NCI-H128 (cell line): Measurements from ENCODE around the gene NDUFA13.
A peak's percentile ranks its signal among the peaks of the same experiment; 100 is the strongest.
"Not testable (repeated sequence)": the region's sequence is repeated elsewhere in the genome, so short reads cannot be mapped to it uniquely, and the experiment has no call there.

Experiments used
- DNase-seq: peaks from one replicate; lab custom pipeline; 2025; ENCODE audit not compliant: unreplicated experiment; lab: John Stamatoyannopoulos, UW

NDUFA13 gene

DNA sequence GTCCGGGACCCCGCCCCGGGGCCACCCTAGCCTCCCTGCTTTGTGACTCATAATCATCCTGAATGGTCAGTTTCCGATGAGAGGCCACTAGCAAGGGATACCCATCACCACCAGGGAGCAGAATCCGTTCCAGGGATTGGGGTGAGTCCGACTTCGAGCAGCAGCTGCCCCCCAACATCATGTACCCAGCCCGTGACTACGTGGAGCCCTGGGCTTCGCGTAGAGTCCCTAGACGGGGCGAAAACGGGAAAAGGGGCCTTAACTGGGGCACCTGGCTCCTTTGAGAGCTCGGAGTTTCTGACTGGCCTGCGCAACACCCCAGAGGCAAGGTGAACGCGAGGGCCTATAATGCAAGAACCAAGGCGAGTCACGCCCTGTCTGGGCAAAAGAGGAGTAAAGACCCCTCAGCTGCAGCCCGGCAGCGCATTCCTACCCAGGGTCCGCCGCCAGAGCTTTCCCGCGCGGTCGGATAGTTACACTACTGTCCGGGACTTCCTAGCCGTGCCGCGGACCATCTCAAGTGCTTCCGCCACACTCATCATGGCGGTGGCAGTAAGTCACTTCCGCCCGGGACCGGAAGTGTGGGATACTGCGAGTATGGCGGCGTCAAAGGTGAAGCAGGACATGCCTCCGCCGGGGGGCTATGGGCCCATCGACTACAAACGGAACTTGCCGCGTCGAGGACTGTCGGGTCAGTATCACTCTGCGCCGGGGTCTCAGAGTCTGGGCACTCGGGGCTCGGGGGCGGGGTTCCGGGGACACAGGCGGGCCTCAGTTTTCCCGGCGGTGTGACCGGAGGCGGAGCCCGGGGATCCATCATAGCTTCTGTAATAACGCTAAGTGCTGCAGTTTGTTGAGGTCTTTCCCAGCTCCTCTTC lies at the start of gene NDUFA13:
Gene NDUFA13, plus strand, starts transcription at position 584 of the 878 bp plus-strand sequence. Its CDS starts 14 bp downstream, at position 598.
- peak; percentile 90 for DNase-seq

DNA sequence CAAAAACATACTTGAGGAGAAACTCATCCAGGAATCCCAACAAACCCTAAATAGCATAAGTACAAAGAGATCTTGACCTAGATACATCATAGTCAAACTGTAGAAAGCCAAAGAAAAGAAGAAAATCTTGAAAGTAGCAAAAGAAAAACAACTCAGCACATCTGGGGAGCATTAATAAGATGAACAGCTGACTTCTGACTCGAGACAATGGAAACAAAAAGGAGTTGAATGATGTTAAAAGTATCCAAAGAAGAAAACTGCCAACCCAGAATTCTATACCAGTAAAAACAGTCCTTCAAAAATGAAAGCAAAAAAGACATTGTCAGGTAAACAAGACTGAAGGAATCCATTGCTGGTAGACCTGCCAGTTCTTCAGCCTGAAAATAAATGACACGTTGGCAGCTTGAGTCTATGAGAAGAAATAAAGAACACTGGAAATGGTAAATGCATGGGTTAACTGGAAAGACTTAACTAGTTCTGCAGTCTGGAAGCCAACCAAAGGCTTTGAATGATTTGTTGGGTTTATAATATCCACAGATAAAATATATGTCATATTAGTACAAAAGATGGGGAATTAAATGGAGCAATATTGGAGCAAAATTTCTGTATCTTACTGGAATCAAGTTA lies 47.5 kb upstream of the NDUFA13 start:
- no peak for DNase-seq

DNA sequence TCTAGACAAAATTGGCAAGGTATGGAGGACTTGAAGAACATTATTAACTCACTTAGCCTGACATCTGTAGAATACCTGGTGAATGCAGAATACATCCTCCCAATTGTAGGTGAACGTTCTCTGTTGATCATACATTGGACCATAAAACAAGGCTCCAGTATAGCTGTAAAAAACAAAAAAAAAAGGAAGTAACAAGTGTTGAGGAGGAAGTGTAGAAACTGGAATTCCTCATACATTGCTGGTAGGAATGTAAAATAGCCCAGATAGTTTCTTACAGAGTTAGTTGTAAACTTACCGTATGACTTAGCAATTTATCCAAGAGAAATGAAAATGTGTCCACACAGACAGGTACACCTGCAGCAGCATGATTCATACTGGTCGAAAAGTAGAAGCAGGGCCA lies 45.4 kb upstream of the NDUFA13 start:
- no peak for DNase-seq

DNA sequence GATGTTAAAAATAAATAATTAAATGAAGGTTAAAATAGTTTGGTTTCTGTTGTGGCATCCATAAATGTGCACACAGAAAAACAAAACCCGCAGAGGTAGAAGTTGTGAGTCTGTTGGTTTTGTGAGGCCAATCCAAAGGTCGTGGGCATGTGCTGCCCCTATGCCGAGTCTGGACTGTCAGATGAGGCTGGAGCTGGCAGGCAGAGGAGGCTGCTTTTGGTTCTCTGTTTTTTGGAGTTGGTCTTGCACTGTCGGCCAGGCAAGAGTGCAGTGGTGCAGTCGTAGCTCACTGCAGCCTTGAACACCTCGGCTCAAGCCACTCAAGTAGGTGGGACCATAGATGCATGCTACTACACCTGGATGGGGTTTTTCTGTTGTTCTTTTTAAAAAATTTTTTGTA lies 44.3 kb upstream of the NDUFA13 start:
- no peak for DNase-seq

DNA sequence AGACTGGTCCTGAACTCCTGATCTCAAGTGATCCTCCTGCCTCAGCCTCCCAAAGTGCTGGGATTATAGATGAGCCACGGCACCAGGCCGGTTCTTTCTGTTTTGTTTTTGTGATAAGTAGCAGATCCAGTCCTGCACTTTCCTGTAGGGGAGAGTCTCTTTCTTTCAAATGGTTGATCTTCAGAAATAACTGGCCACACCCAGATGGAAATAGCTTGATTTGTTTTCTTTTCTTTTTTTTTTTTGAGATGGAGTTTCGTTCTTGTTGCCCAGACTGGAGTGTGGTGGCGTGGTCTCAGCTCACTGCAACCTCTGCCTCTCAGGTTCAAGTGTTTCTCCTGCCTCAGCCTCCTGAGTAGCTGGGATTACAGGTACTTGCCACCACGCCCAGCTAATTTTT lies 43.9 kb upstream of the NDUFA13 start:
- DNase-seq = not testable (repeated sequence)

DNA sequence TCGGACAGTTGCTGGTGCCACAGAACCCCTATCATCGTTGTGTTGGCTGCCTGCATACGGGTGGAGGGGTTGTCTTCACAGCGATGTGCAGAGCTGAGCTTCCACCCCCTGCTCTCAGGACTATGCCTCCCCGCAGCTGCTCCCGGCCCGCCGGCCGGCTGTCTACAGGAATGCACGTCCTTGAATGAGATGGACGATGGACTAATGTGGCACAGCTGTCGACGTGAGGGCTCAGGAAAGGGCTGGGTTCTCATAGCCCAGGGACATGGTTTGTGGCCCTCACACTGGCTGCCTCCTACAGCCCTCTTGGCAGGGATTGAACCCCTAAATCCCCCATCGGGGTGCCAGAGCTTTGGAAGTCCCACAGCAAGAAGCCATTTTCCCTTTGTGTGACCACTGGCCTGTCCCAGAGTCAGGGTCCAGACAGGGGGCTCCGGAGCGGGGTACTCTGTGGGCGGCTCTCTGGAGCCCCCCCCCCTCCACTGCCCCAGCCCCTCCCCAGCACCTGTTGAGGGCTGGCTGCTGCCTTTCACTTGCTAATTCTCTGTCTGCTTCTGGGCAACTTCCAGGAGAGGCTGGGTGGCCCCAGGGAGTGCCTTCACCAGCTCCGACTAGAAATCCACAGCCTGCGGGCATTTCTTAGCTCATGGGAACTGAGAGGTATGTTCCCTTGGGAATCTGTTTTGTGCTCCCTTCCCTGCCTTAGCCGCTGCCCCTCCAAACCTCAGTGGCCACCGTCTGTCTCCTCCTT lies 40.8 kb upstream of the NDUFA13 start:
- no peak for DNase-seq

DNA sequence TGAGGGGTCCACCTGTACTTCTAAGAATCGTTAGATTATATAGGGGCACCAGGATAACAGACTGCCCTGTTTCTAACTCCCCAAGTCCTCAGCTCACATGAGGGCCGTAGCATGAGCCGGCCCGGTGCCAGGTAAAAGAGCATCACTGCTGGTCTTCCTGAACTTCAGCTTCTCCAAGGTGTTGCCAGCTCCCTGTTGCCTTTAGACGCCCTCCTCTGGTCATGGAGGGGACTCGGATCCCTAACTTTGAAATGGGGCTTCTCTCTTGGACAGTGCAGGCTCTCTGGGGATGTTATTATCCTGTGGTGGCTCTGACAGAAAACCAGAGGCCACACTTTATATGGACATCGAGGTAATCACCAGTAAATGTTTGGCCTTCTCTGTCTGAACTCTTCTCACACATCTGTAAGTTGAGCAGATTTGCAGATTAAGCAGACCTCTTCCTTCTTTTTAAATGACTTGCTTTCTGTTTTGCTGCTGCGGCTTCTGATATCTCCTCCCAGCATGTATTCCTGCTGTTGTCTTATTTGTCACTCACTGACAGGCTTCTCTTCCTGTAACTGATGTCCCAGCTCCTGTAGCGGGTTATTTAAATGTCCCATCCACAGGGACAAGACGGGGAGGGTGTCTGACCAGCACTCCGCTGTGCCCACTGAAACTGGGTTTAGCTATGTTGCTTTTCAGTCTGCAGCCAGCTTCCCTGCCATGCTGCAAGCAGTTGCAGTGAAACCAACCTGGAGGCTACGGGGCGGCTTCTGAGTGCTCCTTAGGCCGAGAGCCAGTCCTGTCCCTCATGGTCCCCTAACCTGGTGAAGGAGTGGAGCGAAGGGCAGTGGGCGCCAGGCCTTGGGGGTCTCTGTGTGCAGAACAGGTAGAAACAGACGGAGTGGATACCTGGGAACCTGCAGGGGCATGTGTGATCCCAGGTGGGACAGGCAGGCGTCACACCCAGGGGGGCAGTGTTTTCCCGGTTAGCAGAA lies 39.9 kb upstream of the NDUFA13 start:
- no peak for DNase-seq

DNA sequence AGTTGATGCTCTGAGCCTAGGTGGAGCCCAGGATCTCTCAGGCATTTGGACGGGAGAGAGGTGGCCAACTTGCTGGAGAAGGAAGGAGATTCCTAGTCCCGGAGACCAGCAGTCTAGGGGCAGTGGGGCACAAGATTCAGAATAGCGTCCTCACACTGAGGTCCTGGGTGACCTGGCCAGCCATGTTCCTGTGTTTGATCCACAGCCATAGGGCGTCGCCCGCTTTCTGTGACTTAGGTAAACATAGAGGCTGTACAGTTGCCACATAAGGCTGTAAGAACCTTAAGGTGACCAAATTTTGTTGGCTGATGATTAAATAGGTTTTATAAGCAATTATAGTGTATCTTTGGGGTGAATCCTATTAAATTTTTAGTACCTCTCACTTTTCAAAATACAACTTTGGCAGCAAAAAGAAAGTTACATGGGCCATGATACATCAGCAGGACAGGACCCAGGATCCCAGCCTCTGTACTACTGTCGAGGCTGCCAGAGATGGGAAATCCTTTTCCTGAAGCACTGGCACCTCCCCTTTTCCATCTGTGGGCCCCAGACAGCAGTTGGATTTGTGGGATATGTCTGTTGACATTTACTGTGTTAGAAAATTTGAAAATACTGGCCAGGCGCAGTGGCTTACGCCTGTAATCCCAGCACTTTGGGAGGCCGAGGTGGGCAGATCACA lies 38.2 kb upstream of the NDUFA13 start:
- DNase-seq = no peak

DNA sequence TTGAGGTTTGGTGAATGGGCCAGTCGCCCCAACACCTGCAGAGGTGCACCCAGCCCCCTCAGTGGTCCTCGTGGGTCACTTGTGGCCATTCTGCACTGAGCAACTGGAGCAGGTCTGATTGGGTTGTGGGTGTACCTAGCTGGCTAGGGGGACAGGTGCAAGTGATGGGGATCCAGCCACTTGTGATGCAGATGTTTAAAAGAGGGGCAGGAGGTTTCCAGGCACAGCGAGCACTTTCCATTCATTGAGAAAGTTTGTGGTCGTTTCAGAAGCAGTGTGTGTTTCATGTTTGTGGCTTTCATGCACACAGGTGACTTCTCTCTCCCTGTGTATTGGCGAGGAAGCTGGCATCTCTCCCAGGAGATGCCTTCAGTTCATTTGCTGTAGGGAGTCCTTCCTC lies 35.3 kb upstream of the NDUFA13 start:
- DNase-seq = no peak

DNA sequence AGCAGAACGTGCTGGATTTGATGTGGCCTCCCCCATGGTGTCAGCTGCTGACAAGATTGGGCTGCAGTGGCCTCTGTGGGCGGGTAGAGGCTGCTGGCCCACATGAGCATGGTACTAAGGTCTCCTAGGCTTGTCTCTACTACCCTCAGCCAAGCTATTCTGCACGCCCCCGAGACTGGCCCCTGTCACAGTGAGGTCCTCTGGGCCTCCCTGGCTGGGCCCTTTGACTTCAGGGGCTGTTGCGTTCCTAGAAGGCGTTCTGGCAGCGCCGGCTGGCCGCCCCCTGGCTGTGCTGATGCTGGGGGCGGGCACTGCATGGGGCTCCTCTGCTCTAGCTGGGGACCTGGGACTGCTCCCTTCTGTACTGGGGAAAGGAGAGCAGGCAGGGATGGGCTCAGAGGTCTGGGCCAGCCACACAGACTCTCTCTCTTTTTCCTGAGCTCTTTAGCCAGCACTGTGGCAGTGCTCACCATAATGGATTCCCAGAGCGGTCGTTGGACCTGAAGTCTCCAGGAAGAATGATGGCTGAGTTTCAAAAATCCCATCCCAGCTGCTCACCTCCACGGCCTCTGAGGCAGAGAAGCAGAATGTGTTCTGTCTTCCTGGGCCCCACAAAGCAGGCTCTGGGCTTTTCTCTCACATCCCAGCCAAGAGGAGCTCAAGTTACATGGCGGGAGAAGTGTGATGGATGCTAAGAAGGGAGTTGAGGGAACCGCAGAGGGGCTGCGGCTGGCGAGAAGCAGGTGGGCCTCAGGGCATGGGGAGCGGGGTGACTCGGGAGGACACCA lies 33.0 kb upstream of the NDUFA13 start:
- no peak for DNase-seq

DNA sequence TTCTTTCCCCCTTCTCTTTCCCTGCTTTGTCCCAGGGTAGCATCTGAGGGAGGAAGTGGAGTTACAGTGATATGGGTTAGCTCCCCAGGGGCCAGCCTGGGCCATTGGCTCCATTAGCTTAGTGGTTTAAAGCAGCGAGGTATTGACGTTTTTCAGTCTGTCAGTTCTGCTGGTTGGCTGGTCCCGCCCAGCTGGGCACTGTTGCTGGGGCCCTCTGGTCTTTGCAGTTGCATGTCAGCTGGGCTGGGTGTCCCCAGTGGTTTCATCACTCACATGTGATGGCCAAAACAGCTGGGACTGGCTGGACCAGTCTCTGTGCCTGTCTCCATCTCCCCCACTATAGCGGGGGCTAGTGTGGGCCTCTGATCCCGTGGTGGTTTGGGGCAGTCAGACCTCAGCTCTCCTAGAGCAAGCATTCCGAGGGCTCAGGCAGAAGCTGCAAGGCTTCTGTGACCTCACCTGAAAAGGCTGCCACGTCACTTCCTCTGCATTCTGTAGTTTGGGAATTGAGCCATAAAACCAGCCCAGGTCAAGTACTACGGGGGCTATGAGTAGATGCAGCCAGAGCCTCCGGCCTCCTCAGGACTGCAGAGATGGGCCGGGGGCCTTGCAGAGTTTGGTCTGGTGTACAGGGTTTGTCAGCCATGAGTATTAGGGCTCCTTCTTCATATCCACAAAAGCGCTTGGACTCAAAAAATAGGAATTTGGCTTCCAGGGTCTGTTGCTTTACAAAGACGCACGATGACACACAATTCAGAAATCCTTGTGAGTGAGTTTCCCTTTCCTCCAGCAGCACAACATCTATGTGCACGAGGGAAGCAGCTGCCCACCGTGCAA lies 30.6 kb upstream of the NDUFA13 start:
- no peak for DNase-seq

DNA sequence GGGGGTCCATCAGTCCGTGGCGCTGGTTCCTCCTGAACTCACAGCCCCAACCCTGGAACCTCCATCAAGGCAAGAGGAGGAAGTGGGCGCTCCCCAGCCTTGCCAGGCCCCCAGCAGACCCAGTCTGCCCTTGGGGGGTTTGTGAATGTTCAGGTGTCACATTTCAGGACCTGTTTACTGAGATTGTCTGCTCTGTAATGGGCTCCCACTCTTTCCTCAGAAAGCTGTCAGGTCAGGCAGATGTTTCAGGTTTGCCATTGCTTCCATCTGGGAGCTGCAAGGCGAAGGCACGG lies 30.1 kb upstream of the NDUFA13 start:
- no peak for DNase-seq

DNA sequence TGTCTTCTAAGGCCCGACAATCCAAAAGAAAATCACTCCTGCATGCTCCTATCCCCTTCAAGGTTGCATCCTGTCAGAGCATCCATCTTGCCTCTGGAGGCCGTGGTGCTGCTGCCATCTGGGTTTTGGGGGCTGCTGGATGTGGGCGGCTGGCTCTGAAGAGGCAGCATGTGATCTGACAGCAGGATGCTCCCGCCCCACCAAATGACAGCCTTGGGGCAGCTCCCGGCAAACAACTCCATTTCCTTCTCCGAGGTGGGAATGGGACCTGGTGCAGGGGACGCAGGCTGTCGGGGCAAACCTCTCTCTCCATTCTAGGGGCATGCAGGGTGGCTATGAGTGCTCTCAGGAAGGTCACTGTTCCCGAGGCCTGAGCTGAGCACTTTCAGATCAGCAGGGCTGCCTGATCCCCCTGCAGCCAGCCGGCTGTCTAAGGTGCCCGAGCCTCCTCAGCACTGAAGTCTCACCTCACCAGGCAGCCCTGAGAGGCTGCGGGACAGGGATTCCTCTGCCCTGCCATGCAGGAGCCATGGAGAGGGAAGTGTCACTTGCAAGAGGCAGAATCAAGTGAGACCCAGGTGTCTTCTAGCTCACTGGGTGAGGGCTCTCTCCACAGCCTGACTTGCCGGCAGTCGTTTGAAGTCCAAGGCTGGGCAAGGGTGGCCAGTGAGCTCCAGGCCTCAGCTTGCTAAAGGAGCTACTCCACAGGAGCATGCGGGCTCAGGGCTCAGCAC lies 29.5 kb upstream of the NDUFA13 start:
- DNase-seq = no peak

DNA sequence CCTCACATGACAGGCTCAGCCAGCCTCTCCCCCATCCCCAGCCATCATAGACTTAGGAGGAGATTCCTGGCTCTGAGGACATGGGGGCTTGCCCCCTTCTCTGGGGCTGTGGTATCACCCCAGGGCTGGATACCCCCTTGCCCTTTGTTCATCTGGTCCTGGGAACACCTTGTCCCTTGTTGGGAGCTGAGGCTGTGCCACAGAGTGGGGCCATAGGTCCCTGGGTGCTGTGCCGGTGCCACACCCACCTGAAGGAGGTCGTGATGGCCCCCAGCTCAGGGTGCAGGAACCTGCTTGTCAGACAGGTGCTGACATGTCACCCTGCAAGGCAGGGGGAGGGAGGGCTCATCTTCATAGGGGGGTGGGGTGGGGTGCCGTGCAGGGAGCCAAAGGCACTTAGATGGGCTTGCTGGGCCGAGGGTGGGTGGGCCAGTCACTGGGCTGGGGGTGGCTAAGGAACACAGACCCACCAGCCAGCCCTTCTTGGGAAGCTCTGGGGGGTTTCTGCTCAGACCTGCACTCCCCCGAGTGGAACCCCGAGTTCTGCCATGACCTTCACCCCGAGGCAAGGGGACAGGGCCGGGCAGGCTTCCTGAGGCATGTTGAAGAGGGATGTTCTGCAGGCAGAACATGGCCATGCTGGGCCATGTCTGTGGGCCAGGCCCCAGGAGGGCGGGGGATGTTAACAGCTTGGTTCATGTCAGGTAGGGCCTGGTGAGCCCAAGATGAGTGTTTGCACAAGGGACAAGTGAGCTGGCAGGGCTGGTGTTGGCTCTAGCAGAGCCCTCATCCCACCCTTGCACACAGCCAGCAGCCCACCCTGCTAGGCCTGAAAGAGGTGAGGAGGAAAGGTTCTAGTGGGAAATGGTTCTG lies 28.7 kb upstream of the NDUFA13 start:
- DNase-seq = no peak

DNA sequence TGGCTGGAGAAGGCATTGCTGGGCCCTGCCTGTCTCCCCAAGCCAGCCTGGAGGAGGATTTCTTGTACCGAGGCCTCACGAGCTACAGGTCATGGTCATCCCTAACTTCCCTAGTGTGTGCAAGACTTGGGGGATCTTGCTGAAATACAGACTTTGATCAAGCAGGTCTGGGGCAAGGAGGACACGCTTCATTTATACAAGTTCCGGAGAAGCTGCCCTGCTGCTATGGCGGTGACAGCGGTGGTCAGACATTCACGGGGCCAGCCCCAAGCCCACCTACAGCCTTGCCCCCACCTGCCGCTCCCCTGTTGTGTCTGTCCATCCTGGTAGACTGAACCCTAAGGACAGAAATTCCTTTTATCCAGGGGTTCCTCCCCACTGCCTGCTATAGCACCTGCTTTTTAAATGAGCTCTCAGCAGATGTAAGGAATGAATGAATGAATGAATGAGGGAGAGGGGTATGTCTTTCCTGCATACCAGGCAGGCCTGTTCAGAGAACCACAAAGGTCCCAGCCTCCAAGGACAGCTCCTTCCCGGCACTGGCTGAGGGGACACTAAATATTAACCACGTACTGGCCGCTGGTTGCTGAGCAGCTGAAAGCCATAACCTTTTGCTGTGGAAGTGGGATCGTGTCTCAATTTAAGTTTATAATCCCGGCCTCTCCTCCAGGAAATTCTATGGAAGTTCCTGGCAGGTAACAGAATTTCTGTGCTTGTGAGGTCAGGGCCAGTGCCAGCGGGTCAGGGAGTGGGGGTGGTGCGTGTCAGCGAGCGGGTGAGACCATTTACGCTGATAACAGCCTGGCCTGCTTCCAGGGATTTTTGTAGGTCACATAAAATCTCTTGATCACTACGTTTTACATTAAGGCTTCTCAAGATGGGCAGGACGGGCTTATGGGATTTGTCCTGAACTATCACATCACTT lies 27.8 kb upstream of the NDUFA13 start:
- no peak for DNase-seq
